Stimulated activated CD4-positive, alpha-beta T cell treated with anti-CD3 and anti-CD28 coated beads, Interleukin-12 subunit alpha, Interleukin-12 subunit beta, amount 100 ng/mL, for 24 hours (primary cell): Measurements from ENCODE around the gene MYO5A.
"Not testable (repeated sequence)": the region's sequence is repeated elsewhere in the genome, so short reads cannot be mapped to it uniquely, and the experiment has no call there.

Experiments used
- DNase-seq, 2 experiments: peaks; one replicate each; pipeline ENCODE4 v3.0.0-alpha.2; 2020; ENCODE audit warnings: low read depth in 2 of 2

The MYO5A gene

GRCh38 chr15:52528564-52529340, at the start of gene MYO5A:
TSS of gene MYO5A (minus strand) at chr15:52528880. CDS start at chr15:52528806, 74 bp downstream.
- peak; percentile 60 to 62 for DNase-seq

- no peak for DNase-seq
Measured at GRCh38 chr15:52576692-52577091, 48.0 kb upstream of the MYO5A start.

DNA sequence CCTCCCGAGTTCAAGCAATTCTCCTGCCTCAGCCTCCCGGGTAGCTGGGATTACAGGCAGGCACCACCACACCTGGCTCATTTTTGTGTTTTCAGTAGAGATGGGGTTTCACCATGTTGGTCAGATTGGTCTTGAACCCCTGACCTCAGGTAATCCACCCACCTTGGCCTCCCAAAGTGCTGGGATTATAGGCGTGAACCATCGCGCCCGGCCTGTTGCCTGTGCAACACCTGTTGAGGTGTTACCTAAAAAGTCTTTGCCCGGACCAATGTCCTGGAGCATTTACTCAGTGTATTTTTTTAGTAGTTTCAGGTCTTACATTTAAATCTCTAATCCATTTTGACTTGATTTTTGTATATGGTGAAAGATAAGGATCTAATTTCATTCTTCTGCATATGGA, 46.9 kb upstream of the MYO5A start:
- DNase-seq: not testable (repeated sequence)

GRCh38 chr15:52575072-52575471, 46.4 kb upstream of the MYO5A start:
- no peak for DNase-seq

DNA sequence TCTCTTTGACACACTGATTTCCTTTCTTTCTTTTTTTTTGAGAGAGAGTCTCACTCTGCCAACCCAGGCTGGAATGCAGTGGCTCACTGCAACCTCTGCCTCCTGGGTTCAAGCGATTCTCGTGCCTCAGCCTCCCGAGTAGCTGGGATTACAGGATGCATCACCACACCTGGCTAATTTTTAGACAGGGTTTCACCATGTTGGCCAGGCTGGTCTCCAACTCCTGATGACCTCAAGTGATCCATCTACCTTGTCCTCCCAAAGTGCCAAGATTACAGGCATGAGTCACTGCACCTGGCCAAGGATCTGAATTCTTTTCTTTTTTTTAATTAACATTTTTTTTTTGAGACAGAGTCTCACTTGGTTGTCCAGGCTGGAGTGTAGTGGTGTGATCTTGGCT, 45.9 kb upstream of the MYO5A start:
- DNase-seq: not testable (repeated sequence)

DNA sequence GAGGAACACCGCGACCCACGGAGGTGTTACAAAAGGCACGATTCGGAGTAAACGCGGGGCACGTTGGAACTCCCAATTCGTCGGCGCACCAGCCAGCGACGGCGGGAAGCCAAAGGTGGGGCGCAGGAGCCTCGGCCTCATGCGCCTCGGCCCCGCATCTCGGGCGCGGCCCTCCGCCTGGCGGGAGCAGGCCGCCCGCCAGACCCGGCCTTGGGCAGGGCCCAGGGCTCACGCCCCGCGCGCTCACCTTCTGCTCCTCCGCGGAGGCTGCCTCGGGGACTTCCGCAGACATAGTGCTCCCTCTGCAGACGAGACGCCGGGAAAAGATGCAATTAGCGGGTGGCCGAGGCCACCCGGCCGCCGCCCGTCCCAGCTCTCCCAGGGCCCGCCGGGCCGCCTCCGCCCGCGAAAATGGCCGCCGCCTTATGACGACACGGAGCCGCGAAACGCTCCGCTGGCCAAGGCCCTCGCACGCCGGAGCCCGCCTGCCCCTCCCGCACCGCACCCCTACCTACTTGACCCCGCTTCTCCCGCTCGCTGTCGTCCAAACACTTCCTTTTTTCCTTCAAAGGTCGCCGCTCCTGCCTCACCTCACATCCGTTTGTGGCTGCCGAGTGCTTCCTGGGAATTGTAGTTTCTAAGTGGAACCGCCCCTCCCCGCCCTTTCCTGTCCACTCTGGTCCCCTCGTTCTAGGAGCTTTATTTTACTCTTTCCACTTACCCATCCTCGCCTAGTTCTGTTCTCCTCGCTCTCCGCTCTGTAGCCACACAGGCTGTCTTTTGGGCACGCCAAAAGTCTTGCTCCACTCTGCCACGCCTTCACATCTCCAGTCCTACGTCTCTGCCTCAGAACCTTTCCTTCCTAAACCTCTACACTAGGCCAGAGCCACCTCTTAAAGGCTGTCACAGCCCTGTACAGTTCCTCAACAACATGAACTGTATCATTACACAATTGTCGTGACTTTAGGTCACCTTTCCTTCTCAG, 40.2 kb upstream of the MYO5A start, which contains the start of gene ARPP19:
Gene ARPP19, minus strand, starts transcription at position 430 of the 985 bp plus-strand sequence. Its CDS starts 138 bp downstream, at position 292.
- peak; percentile 71 to 80 for DNase-seq

DNA sequence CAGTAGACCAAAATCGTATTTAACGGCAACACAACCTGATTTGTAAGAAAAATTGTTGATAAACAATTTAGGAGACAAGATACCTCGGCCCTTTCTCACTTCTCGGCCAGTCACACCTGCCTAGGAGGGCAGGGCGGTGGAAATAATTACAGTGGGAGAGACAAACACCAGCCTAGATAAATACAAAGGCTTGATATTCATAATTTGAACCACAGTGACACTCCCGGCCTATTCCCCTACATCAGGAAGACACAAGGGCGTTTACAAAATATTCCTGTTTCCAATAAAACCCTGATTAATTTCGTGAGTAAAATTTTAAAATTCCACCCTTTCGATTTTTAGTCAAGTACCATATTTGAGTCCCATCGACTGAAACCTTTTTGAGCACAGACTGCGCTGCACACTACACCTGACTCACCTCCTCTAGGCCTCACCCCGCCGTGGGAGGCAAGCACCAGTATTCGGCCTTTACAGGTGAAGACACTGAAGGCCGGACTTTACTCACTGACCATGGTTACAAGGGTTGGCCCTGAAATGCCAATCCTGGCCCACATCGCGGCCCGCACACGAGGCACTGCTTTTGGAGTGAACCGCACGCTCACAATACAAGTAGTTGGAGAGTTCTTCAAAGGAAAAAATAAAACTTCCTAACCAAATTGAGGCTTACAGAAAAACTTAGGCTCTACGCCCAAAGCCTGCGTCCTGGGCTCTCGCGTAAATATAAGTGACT, 39.4 kb upstream of the MYO5A start:
- DNase-seq: peak; percentile 17 to 41

DNA sequence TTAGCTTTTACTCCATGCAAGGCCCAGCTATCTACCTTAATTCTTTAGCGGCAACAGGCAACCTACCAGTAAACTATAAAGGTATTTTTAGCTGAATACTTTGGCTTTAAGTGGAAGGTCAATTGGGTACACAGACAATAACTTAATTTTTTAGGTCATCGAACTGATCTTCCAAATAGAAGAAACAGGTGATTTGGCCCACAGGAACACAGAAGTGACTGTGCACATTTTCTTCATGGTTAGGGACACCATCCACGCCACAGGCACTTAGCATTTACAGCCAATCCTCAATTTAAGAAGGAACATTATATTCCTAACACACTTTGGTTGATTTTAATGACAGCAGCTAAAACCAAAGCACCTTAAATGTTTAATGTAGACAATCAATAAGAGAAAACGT, 38.2 kb upstream of the MYO5A start:
- no peak for DNase-seq

GRCh38 chr15:52565417-52566358, 37.0 kb upstream of the MYO5A start:
- not testable (repeated sequence) for DNase-seq

DNA sequence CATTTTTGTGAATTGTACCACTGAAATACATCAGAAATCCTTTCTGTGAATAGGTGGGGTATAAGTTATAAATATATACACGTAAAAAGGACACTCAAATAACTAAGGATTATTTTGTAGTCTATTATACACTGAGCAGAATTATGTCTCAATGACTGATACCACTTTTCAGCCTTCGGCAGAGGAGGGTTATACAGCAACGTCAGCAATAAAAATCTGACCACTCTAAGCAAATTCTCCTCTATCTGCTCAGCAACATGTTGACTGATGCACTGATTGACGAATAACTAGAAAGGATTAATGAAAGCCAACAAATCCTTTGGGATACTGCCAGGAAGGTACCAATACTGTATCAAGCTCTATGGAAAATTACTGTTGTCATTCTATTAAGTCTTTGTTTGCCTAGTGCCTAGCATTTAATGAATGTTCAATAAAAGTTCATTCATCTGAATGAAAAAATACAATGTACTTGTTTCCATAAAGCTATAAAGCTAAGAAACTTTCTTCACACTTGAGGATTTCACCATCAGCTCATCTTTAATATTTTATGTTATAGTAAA, 34.9 kb upstream of the MYO5A start:
- no peak for DNase-seq

DNA sequence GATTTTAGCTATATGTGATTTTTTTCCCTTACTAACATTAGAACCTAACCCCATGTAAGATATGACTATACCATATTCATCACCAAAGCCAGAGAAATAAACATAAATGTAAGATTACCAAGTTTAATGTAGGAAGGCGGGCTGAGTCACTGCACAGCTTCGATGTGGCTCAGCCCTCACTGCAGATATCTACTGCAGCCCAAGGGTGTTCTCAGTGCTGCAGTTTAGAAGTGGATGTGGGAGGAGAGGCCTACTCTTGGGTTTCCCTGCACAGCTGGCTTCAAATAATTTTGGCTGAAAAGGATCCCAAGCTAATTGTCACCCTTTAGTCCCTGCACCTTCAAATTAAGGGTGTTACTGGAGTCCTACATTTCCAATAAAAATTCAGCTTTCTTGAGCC, 30.9 kb upstream of the MYO5A start:
- peak in 1 of 2 experiments; percentile 27 for DNase-seq

GRCh38 chr15:52559022-52559421, 30.3 kb upstream of the MYO5A start:
- DNase-seq: no peak

GRCh38 chr15:52558196-52558595, 29.5 kb upstream of the MYO5A start:
- DNase-seq: peak; percentile 20 to 36

DNA sequence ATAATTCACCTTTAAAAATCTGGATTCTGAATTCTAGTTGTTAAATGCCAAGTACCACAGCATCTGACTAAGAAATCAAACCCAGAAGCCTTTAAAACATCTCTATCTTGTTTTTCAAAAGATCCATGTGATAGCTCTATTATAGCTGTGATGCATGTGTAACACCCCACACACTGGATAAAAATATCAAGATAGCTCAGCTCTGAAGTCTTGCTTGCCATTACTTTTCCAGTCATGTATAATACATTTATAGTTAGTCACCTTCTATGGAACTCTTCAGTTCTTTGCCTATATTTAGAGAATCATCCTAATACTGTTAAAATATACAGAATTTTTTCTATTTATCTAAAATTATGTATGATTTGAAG, 28.6 kb upstream of the MYO5A start:
- DNase-seq: no peak

DNA sequence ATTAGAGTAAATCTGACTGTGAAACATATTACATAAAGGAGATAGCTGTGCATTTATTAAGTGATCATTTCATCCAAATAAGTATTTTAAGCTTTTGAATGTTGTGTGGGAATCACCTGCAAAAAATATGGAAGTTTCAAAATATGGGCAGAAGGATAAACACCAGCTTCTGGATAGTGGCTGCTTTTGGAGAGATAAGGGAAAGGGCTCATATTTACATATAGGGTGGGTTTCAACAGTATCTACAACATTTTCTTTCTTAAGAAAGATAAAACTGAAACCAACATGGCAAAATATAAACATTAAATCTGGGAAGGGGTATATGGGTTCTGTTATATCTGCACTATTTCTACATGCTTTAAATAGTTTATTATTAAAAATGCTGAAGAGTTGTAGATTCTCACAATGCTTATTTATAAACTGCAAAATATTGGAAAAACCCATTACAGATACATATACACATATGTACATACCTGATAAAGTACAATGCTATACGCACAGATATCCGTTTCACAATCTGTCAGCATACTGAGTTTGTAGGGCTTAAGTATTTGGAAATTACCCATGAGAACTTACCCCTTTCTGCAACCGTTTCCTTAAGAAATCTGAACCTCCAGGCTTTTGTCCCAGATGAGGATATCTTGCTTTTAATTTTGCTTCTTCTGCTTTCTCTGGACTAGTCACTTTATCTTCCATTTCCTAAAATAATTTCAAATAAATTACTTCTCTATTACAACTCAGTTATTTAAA, 28.0 kb upstream of the MYO5A start:
- no peak for DNase-seq

GRCh38 chr15:52552303-52552702, 23.6 kb upstream of the MYO5A start:
- no peak for DNase-seq

- DNase-seq: no peak
Measured at GRCh38 chr15:52551762-52552161, 23.1 kb upstream of the MYO5A start.

DNA sequence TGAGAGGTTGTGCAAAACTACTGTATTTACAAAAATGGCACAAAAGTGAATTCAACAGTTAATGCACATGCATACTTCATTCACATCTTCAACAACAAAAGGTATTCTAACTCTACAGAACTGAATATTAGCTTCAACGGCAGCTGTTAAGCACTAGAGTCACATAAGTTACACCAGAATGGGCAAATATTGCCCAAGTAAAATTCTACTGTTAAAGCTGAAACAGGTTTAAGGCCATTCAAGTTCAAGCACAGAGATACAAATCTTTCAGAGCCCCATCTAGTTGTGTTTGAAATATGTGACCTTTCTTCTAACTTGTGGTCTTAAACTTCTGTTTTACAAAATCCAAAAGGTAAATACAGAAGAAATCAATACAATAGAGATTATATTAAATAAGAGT, 22.5 kb upstream of the MYO5A start:
- DNase-seq: not testable (repeated sequence)

- DNase-seq: no peak
Measured at GRCh38 chr15:52546031-52546751, 17.5 kb upstream of the MYO5A start.
